ENCODE data around the gene CDC34. TPM values are rescaled to one million over a fixed set of nuclear protein-coding genes. Genes with fewer than 3 reads are reported as not detected.

Gene CDC34
- total and polyA plus RNA-seq, 9 of the 15 experiments (the other 6 are each of a cell fraction or from before 2014, with no cell fraction given), result 0.80 to 203 (median 65.5) TPM

DNA sequence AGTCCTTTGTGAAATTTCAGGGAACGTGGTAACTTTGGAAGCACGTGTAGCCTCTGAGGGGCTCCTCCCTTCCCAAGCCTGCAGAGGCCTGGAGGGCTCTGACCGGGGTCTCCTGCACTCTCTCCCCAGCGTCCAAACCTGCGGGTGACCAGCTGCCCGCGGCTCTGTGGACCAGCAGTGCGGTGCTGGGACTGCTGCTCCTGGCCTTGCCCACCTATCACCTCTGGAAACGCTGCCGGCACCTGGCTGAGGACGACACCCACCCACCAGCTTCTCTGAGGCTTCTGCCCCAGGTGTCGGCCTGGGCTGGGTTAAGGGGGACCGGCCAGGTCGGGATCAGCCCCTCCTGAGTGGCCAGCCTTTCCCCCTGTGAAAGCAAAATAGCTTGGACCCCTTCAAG lies 26.9 kb upstream of the CDC34 start:
- Histone ChIP-seq H3K36me3 (ENCODE audit: control insufficient read depth, insufficient read depth, low read length) (peaks cover 7% of the 10 kb centered on the region; the same call in 2 of the 3 replicates), H3K4me1 (replicated peaks in 1 of 2; ENCODE audit: control insufficient read depth in 2 of 2, insufficient read depth in 2 of 2, low read length in 2 of 2) (peaks cover 3 to 36% of the 10 kb centered on the region in 2 experiments; a peak in 4 of 5 replicates), H3K9me1 (ENCODE audit: control insufficient read depth, insufficient read depth, low read length) (no peaks in the 10 kb centered on the region), H2AFZ (ENCODE audit: low read depth, low read length) (no peak overlapping the region), H3K27ac (ENCODE audit: extremely low read depth, low read depth, low read length) (no peak overlapping the region), H4K20me1 (replicated peaks; ENCODE audit: control insufficient read depth, insufficient read depth, low read length) (no peaks in the 10 kb centered on the region), H3K9ac (ENCODE audit: insufficient read depth in 1 of 2, low read depth in 2 of 2, low read length in 2 of 2) (no peak overlapping the region), H3K9me3 (replicated peaks; ENCODE audit: control insufficient read depth, insufficient read depth, low read depth, low read length) (no peaks in the 10 kb centered on the region), H3K27me3 (ENCODE audit: control insufficient read depth in 2 of 2, insufficient read depth in 2 of 2, low read length in 2 of 2) (no peaks in the 10 kb centered on the region), H3K4me2 (ENCODE audit: insufficient read depth, low read length) (no peak overlapping the region), H3K4me3 (no peak overlapping the region), H3K79me2 (ENCODE audit: control insufficient read depth, insufficient read depth, low read length) (peaks cover 13% of the 10 kb centered on the region; the same call in 2 of the 3 replicates)
- in situ Hi-C loops (cut with MboI), result no loop called here
- BruUV-seq (replicated peaks), result no TSS peak
- FAIRE-seq, result no peak
- CTCF ChIA-PET (ENCODE audit: low intra/inter-chr PET ratio), result no interaction called here
- intact Hi-C loops (cut with micrococcal nuclease), result no loop called here
- WGBS (ENCODE audit: insufficient coverage, low coverage, missing lambda C conversion rate), result 54% methylated on average over 14 of the region's 14 CpGs
- POLR2A ChIA-PET, result no interaction called here
- no peak for TF ChIP-seq ETS1 (conservative IDR thresholded peaks at IDR 0.05; ENCODE audit: control insufficient read depth, low read depth, low read length)
- TF ChIP-seq NFIC (IDR thresholded peaks at IDR 0.05), result no peak
- no peak for TF ChIP-seq ARHGAP35 (IDR thresholded peaks at IDR 0.05; ENCODE audit: partially characterized antibody)
- TF ChIP-seq, protein P1, sequence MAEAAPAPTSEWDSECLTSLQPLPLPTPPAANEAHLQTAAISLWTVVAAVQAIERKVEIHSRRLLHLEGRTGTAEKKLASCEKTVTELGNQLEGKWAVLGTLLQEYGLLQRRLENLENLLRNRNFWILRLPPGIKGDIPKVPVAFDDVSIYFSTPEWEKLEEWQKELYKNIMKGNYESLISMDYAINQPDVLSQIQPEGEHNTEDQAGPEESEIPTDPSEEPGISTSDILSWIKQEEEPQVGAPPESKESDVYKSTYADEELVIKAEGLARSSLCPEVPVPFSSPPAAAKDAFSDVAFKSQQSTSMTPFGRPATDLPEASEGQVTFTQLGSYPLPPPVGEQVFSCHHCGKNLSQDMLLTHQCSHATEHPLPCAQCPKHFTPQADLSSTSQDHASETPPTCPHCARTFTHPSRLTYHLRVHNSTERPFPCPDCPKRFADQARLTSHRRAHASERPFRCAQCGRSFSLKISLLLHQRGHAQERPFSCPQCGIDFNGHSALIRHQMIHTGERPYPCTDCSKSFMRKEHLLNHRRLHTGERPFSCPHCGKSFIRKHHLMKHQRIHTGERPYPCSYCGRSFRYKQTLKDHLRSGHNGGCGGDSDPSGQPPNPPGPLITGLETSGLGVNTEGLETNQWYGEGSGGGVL (CRISPR knock-in tag; IDR thresholded peaks at IDR 0.05), result no peak
- no peak for DNase-seq (ENCODE audit: extremely low read depth in 1 of 4, low spot score in 3 of 4)
- ATAC-seq, result no peak

All from K562 (cell line).